IPS-18c (cell line): Measurements from ENCODE around the gene PLXNA2.

ENCODE experiments used
- H3K4me3 ChIP-seq: 2 replicates; pipeline ENCODE4 v1.7.0; 2013; ENCODE audit warnings: low read depth, mild to moderate bottlenecking, low read length, moderate library complexity; ENCODE audit not compliant: insufficient read depth
- H3K9me3 ChIP-seq: one replicate; pipeline ENCODE4 v1.6.1; 2013; ENCODE audit warnings: mild to moderate bottlenecking, low read length, moderate library complexity; ENCODE audit not compliant: control insufficient read depth, insufficient read depth

Gene PLXNA2

GRCh38 chr1:208243967-208244916 is at the start of gene PLXNA2:
Gene PLXNA2 (minus strand): TSS chr1:208244384. CDS start chr1:208217922, 26,462 bp downstream.
- peak within 1 kb of the TSS; percentile 62 for H3K4me3 ChIP-seq

DNA sequence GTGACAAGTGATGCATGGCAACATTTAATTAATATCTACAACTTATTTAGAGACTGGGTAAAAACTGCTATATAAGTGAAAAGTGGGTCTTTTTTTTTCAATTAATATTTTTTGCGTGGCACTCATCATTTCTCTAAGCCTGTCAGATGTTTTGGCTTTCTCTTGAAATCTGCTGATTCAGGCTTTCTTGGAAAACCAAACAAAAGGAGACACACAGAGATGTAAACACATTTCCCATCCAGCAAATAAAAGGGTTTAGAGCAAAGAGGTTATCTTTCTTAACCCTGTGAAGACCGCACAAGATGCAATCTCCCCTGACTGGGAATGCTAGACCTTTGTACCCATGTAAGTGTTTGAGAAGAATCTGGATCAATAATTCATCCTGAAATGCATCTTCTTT is 48.7 kb upstream of the PLXNA2 start:
- no peak overlapping the region for H3K4me3 ChIP-seq
- no peaks in the 10 kb centered on the region for H3K9me3 ChIP-seq

More at GRCh38 chr1:208243967-208244916, at the start of gene PLXNA2:
- peaks cover 7% of the 10 kb centered on the region for H3K9me3 ChIP-seq

- Histone ChIP-seq H3K4me3 (no peak overlapping the region), H3K9me3 (no peaks in the 10 kb centered on the region)
These were observed 47.9 kb upstream of the PLXNA2 start for GRCh38 chr1:208291923-208292711.

DNA sequence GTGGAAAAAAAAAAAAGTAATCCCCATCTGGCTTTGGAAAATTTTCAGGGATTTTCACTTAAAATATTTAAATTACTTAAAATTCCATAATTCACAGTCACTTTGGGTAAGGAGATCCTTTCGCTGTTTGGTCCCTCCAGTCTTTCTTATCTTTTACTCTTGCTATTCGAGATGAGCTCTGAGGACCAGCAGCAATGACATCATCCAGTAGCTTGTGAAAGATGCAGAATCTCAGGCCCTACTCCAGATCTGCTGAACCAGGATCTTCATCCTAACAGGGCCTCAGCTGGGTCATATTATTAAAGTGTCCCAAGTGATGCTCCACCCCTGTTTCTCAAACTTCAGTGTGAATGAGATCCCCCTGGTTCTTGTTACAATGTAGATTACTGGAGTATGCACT is 46.9 kb upstream of the PLXNA2 start:
- no peak overlapping the region for H3K4me3 ChIP-seq
- H3K9me3 ChIP-seq: no peaks in the 10 kb centered on the region

DNA sequence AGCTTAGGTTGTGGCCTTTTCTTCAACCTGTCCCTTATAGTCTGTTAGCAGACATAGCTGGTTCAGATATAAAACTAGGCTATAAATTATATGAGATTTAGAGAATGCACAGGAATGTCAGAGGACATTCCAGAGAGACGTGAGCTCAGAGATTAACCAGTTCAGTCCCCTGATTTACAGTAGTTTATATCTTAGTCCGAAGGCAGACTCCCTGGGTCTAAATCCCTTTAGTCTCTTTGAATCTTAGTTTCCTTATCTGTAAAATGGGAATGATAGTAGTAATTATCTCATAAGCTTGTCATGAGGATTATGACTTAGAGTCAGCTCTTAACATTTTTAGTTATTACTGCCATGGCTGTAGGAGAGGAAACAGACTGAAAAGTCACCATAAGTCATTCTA is 45.5 kb upstream of the PLXNA2 start:
- H3K9me3 ChIP-seq: no peaks in the 10 kb centered on the region
- H3K4me3 ChIP-seq: no peak overlapping the region

DNA sequence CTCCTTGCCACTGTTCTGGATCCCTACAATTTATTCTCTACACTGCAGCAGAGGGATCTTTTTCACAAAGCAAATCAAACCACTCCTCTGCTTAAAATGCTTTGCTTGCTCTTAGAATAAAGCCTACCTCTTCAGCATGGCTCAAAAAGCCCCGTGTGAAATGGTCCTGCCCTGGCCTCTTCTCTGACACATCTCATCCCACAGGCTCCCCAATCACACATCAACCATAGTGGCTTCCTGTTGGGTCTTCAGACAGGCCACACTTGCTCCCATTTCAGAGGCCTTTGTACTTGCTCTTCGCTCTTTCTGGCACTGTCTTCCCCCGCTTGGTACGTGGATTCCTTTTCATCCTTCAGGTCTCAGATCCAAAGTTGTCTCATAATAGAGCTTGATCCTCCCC is 44.3 kb upstream of the PLXNA2 start:
- Histone ChIP-seq H3K9me3 (no peaks in the 10 kb centered on the region), H3K4me3 (no peak overlapping the region)

GRCh38 chr1:208280681-208281450 is 36.7 kb upstream of the PLXNA2 start:
- H3K9me3 ChIP-seq: no peaks in the 10 kb centered on the region
- H3K4me3 ChIP-seq: no peak overlapping the region

DNA sequence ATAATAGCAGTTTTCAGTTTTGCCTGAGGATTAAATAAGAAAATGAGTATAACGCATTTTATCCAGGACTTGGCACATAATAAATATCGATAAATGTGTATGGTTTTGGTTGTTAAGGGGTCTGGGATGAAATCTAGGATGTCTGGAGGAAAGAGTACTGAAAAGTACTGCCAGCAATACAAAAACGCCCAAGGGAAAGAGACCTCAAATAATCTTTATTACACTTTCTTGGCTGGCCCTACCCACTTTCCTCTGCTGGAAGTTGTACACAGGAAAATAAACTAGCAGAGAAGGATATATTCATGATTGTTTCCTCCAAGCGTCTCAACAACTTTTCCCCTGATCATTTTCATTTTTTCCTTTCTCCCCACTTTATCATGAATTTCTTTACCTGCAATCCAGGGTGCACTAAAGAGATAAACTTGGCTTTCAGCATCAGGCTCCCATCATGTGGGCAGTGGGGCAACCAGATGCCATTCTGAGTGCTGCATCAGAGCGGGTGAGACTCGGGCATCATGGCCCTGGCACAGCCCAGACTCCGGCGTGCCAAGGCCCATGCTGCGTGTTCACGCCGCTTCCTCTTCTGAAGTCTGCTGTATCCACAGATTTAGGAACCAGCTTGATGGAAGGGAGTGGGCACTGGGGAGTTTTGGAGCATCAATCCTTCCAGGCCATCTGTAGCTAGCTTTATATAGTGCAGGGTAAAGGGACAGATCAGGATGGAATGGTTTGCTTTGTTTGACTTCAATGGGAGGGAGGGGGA is 35.8 kb upstream of the PLXNA2 start:
- Histone ChIP-seq H3K4me3 (no peak overlapping the region), H3K9me3 (no peaks in the 10 kb centered on the region)

- H3K9me3 ChIP-seq: no peaks in the 10 kb centered on the region
- no peak overlapping the region for H3K4me3 ChIP-seq
These were observed 34.5 kb upstream of the PLXNA2 start for GRCh38 chr1:208278638-208279037.

DNA sequence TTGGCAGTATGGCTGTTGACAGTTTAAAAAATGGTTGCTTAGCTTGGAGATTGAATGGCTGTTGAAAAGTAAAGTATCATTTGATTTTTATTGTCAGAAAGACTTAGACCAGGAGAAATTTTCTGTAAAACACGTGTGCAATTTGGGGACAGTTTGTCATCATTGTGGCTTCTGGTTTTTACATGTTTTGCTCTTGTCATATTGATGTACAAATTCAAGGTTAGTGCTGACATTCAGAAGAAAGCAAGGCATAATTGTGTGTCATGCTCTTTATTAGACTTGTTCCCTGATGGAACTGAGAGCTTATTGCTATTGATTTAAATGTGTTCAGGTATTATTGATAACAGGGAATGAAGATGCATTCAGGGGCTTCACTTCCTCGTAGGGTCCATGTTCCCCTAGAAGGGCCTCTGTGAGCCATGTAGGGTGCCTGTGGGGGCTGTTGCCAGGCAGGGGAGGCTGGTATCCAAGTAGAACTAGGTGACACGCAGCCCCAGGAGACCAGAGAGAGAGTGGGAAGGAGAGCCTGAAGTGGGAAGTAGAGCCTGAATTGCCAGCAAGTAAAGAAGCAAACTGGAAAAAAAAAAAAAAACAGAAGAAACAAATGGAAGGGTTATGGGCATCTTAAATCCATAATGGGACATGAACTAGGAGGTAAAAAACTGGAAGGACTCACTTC is 32.7 kb upstream of the PLXNA2 start:
- H3K9me3 ChIP-seq: no peaks in the 10 kb centered on the region
- H3K4me3 ChIP-seq: no peak overlapping the region

DNA sequence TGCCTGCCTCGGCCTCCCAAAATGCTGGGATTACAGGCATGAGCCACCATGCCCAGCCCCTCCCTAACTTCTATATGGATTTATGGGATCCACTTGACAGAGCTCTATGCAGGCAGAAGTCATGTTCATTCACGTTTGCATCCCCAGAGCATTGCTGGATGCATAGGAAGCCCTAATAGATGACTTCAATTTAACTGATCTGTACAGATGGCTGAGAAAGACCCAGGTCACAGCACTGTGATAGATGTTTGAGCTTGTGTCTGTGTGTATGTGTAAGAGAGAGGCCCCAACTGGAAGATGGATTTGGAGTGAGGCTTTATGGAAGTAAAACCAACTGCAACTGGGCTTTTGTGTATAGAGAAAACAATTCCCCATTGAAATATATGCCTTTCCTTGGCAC is 30.9 kb upstream of the PLXNA2 start:
- no peaks in the 10 kb centered on the region for H3K9me3 ChIP-seq
- H3K4me3 ChIP-seq: no peak overlapping the region

DNA sequence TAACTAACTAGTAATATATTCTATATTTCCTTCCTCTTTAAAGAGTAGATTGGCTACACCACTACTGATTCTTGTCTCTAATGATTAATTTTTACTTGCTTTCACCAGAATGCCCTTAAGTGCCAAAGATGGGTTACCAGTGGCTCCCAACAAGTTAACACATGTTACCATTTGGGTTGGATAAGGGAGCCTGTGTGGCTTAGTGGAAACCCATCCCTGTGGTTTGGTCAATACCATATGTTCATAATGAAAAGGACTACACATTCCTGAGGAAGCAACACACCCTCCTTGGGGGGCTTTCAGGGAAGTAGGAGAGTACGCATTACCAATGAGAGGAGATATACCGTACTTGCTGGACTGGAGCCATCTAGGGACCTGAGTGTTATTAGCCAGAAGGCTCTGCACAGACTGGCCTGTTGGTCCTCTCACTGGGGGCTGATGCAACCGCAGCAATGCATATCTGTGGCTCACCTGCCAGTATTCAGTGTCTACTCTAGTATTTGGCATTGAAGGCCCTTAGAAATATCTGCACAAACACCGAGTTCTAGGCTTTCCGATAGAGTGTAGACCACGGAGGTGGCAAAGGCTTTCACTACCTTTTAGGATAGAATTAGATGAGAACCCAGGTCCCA is 29.3 kb upstream of the PLXNA2 start:
- Histone ChIP-seq H3K4me3 (no peak overlapping the region), H3K9me3 (no peaks in the 10 kb centered on the region)

GRCh38 chr1:208272713-208273112 is 28.5 kb upstream of the PLXNA2 start:
- Histone ChIP-seq H3K9me3 (no peaks in the 10 kb centered on the region), H3K4me3 (no peak overlapping the region)

DNA sequence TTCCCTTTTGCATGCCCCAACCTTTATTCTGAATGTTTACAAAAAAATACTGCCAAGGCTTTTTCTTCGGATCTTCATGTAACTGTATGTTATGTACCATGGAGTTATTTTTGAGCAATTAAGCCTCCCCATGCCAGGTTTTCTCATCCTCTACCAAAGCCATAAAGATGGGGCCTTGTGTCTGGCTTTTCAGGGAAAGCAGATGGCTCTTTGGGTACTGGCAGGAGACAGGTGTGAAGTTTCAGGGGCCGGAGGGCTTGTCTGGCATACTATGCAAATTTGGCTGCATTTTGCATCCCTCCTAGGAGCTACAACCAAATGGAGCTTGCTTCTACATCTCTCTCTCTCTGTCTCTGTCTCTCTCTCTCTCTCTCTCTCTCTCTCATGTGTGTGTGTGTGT is 28.1 kb upstream of the PLXNA2 start:
- no peak overlapping the region for H3K4me3 ChIP-seq
- H3K9me3 ChIP-seq: no peaks in the 10 kb centered on the region

- no peaks in the 10 kb centered on the region for H3K9me3 ChIP-seq
- no peak overlapping the region for H3K4me3 ChIP-seq
These were observed 27.1 kb upstream of the PLXNA2 start for GRCh38 chr1:208271236-208271635.

DNA sequence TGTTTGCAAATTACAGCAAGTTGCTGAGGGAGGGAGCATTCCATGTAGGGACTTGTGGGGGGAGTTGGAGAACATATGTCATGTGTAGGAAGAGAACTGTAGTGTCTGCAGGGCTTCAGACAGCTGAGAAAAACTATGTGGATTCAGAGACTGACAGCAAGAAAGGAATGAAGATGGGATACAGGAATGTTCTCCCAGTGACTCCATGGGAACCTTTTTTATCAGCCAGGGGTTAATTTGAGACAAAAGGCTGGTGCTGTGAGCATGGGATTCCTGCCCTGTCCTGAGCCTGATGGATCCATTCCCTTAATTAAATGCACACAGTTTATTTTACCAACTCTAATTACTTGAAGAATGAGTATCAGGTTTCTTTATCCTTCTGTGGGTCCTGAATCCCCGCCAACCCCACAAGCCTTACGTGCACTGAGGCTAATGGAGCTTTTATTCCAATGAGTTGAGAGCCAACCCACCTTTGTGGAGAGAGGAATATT is 26.5 kb upstream of the PLXNA2 start:
- H3K9me3 ChIP-seq: no peaks in the 10 kb centered on the region
- no peak overlapping the region for H3K4me3 ChIP-seq
